Mesenchymal stem cell (in vitro differentiated cells and primary cell): Measurements from ENCODE around the gene CDR2.
A peak's percentile ranks its signal among the peaks of the same experiment; 100 is the strongest.

Source experiments
- DNase-seq: peaks from one replicate; pipeline ENCODE4 v3.0.0-alpha.2; 2013
- H2AFZ ChIP-seq: one replicate; pipeline ENCODE4 v1.6.1; 2013; ENCODE audit warnings: low read depth, mild to moderate bottlenecking, control low read depth, inconsistent platforms, low read length, moderate library complexity
- H2AK5ac ChIP-seq: 2 replicates; pipeline ENCODE4 v1.6.1; 2013; ENCODE audit warnings: low read length, moderate library complexity, mild to moderate bottlenecking, inconsistent platforms; ENCODE audit not compliant: severe bottlenecking
- H2BK120ac ChIP-seq: one replicate; pipeline ENCODE4 v1.6.1; 2013; ENCODE audit warnings: low read depth, mild to moderate bottlenecking, inconsistent platforms, low read length, moderate library complexity
- H2BK12ac ChIP-seq, 2 experiments: one replicate each; pipeline ENCODE4 v1.6.1; 2013; ENCODE audit warnings: inconsistent platforms in 2 of 2, low read length in 2 of 2, mild to moderate bottlenecking in 2 of 2, moderate library complexity in 2 of 2, control low read depth in 1 of 2
- H2BK15ac ChIP-seq: one replicate; pipeline ENCODE4 v1.6.1; 2013; ENCODE audit warnings: mild to moderate bottlenecking, low read depth, inconsistent platforms; ENCODE audit not compliant: poor library complexity, severe bottlenecking
- H2BK5ac ChIP-seq: 2 replicates; pipeline ENCODE4 v1.6.1; 2013; ENCODE audit warnings: low read depth, mild to moderate bottlenecking, low read length, control low read depth, inconsistent platforms; ENCODE audit not compliant: poor library complexity, severe bottlenecking
- H3K14ac ChIP-seq, 2 experiments: one replicate each; pipeline ENCODE4 v1.6.1; 2013; ENCODE audit warnings: inconsistent platforms in 2 of 2, low read length in 2 of 2, control low read depth in 1 of 2, mild to moderate bottlenecking in 1 of 2, moderate library complexity in 1 of 2
- H3K18ac ChIP-seq, 2 experiments: one replicate each; pipeline ENCODE4 v1.6.1; 2013; ENCODE audit warnings: inconsistent platforms in 2 of 2, low read length in 2 of 2, control low read depth in 1 of 2, low read depth in 1 of 2, mild to moderate bottlenecking in 1 of 2
- H3K23ac ChIP-seq, 2 experiments: one replicate each; pipeline ENCODE4 v1.6.1; 2013; ENCODE audit warnings: inconsistent platforms in 2 of 2, low read length in 2 of 2, mild to moderate bottlenecking in 2 of 2, moderate library complexity in 2 of 2, control low read depth in 1 of 2
- H3K27ac ChIP-seq: 2 replicates; pipeline ENCODE4 v1.5.1; 2013; ENCODE audit warnings: mild to moderate bottlenecking, moderate library complexity, low read length, control low read depth, inconsistent platforms; ENCODE audit not compliant: poor library complexity, severe bottlenecking
- H3K27me3 ChIP-seq, 2 experiments: 2 replicates each; pipeline versions ENCODE4 v1.6.1 to v1.7.0; 2013; ENCODE audit warnings: low read length in 2 of 2, mild to moderate bottlenecking in 2 of 2, moderate library complexity in 2 of 2, control low read depth in 1 of 2, inconsistent platforms in 1 of 2; ENCODE audit not compliant: control insufficient read depth in 1 of 2, insufficient read depth in 1 of 2
- H3K36me3 ChIP-seq, 2 experiments: 2 replicates each; pipeline versions ENCODE4 v1.6.1 to v1.7.0; 2013; ENCODE audit warnings: low read length in 2 of 2, control low read depth in 1 of 2, inconsistent platforms in 1 of 2, low read depth in 1 of 2, mild to moderate bottlenecking in 1 of 2; ENCODE audit not compliant: insufficient read depth in 2 of 2, control insufficient read depth in 1 of 2
- H3K4ac ChIP-seq, 2 experiments: one replicate each; pipeline ENCODE4 v1.6.1; 2013; ENCODE audit warnings: inconsistent platforms in 2 of 2, low read length in 2 of 2, mild to moderate bottlenecking in 2 of 2, moderate library complexity in 2 of 2, control low read depth in 1 of 2, low read depth in 1 of 2
- H3K4me1 ChIP-seq: 2 replicates; pipeline ENCODE4 v1.6.1; 2013; ENCODE audit warnings: low read depth, low read length, control low read depth; ENCODE audit not compliant: control insufficient read depth, insufficient read depth
- H3K4me2 ChIP-seq: 2 replicates; pipeline ENCODE4 v1.6.1; 2013; ENCODE audit warnings: low read length, mild to moderate bottlenecking, inconsistent platforms; ENCODE audit not compliant: poor library complexity, severe bottlenecking
- H3K4me3 ChIP-seq, 2 experiments: 2 replicates each; pipeline versions ENCODE4 v1.5.1 to v1.7.0; 2013; ENCODE audit warnings: low read length in 2 of 2, mild to moderate bottlenecking in 2 of 2, control low read depth in 1 of 2, low read depth in 1 of 2; ENCODE audit not compliant: insufficient read depth in 1 of 2
- H3K79me1 ChIP-seq: replicated peaks from 2 replicates; pipeline ENCODE4 v1.6.1; 2013; ENCODE audit warnings: mild to moderate bottlenecking, control low read depth, low read length, inconsistent platforms; ENCODE audit not compliant: poor library complexity, severe bottlenecking
- H3K9ac ChIP-seq: 2 replicates; pipeline ENCODE4 v1.7.0; 2013; ENCODE audit warnings: mild to moderate bottlenecking, low read length, moderate library complexity
- H3K9me3 ChIP-seq: 2 replicates; pipeline ENCODE4 v1.7.0; 2013; ENCODE audit warnings: mild to moderate bottlenecking, low read length; ENCODE audit not compliant: control insufficient read depth
- H4K8ac ChIP-seq: one replicate; pipeline ENCODE4 v1.6.1; 2013; ENCODE audit warnings: inconsistent platforms, mild to moderate bottlenecking, low read length, moderate library complexity
- H4K91ac ChIP-seq: one replicate; pipeline ENCODE4 v1.6.1; 2013; ENCODE audit warnings: mild to moderate bottlenecking, low read length, inconsistent platforms
- WGBS: methylation state at CpG from one replicate; pipeline ENCODE4 v1.1.7; 2013; ENCODE audit warnings: mixed read lengths; 5-methylcytosine and 5-hydroxymethylcytosine counted together

CDR2 gene

GRCh38 chr16:22323173-22323958 lies 51.1 kb downstream of the CDR2 start:
- no peak overlapping the region for H3K27ac ChIP-seq
- H4K8ac ChIP-seq, result no peak overlapping the region
- peaks cover 44% of the 10 kb centered on the region for H3K79me1 ChIP-seq
- H3K4ac ChIP-seq, result no peak overlapping the region
- H3K4me1 ChIP-seq, result peaks cover 2% of the 10 kb centered on the region
- H2BK15ac ChIP-seq, result no peak overlapping the region
- H3K4me2 ChIP-seq, result no peak overlapping the region
- 98% methylated on average over 6 of the region's 12 CpGs for WGBS
- H2AFZ ChIP-seq, result no peak overlapping the region
- DNase-seq, result no peak
- peaks cover 71 to 77% of the 10 kb centered on the region in 2 experiments for H3K36me3 ChIP-seq
- no peaks in the 10 kb centered on the region for H3K27me3 ChIP-seq
- H3K23ac ChIP-seq, result no peak overlapping the region
- no peak overlapping the region for H2BK5ac ChIP-seq
- no peak overlapping the region for H2BK12ac ChIP-seq
- H2BK120ac ChIP-seq, result no peak overlapping the region
- H3K4me3 ChIP-seq, result no peak overlapping the region
- peak overlapping the region in 1 of 2 experiments; percentile 63 for H3K14ac ChIP-seq
- H4K91ac ChIP-seq, result no peak overlapping the region
- no peak overlapping the region for H3K18ac ChIP-seq
- H3K9me3 ChIP-seq, result no peaks in the 10 kb centered on the region
- H3K9ac ChIP-seq, result no peak overlapping the region
- H2AK5ac ChIP-seq, result no peak overlapping the region

DNA sequence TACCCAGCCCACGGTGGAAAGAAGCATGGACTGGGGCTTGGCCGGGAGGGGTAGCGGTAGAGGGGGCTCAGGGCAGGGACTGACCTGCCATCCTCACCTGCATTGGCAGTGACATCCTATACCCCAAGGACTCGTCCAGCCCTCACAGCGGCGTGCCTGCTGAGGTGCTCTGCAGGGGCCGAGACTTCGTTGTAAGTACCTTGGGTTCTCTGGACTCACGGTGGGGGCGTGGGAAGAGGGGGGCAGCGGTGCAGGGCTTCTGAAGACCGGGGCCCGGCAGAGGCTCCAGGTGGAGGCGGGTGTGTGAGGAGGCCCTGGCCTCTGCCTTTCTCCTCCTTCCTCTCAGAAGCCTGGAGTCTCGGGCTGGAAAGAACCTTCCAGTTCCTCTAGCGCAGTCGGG lies 51.7 kb downstream of the CDR2 start:
- no peak for DNase-seq
- H2AK5ac ChIP-seq, result no peak overlapping the region

GRCh38 chr16:22322021-22322471 lies 52.4 kb downstream of the CDR2 start:
- Histone ChIP-seq H3K9ac (no peak overlapping the region), H3K27me3 (no peaks in the 10 kb centered on the region), H3K27ac (no peak overlapping the region), H2AK5ac (no peak overlapping the region), H2BK120ac (no peak overlapping the region), H4K8ac (no peak overlapping the region), H3K18ac (no peak overlapping the region), H3K36me3 (peaks cover 69 to 75% of the 10 kb centered on the region in 2 experiments), H3K4me3 (no peak overlapping the region), H2AFZ (no peak overlapping the region), H3K9me3 (no peaks in the 10 kb centered on the region), H2BK15ac (no peak overlapping the region), H3K14ac (no peak overlapping the region), H3K23ac (no peak overlapping the region), H2BK5ac (no peak overlapping the region), H4K91ac (no peak overlapping the region), H3K79me1 (peaks cover 38% of the 10 kb centered on the region), H2BK12ac (no peak overlapping the region), H3K4me1 (peaks cover 2% of the 10 kb centered on the region), H3K4me2 (no peak overlapping the region), H3K4ac (no peak overlapping the region)
- DNase-seq, result no peak
- 96% methylated on average over 11 of the region's 11 CpGs for WGBS

More for the DNA sequence above, 51.7 kb downstream of the CDR2 start:
- H2AFZ ChIP-seq, result no peak overlapping the region
- H3K79me1 ChIP-seq, result peaks cover 41% of the 10 kb centered on the region
- H3K36me3 ChIP-seq, result peaks cover 69 to 75% of the 10 kb centered on the region in 2 experiments
- H3K4me2 ChIP-seq, result no peak overlapping the region
- H3K9me3 ChIP-seq, result no peaks in the 10 kb centered on the region
- H2BK120ac ChIP-seq, result no peak overlapping the region
- no peak overlapping the region for H3K27ac ChIP-seq
- 98% methylated on average over 16 of the region's 17 CpGs for WGBS
- no peak overlapping the region for H4K91ac ChIP-seq
- H3K23ac ChIP-seq, result no peak overlapping the region
- H4K8ac ChIP-seq, result no peak overlapping the region
- no peak overlapping the region for H3K14ac ChIP-seq
- no peak overlapping the region for H2BK5ac ChIP-seq
- H3K4me3 ChIP-seq, result no peak overlapping the region
- H3K4me1 ChIP-seq, result peaks cover 2% of the 10 kb centered on the region
- no peak overlapping the region for H3K18ac ChIP-seq
- no peak overlapping the region for H2BK15ac ChIP-seq
- no peak overlapping the region for H3K9ac ChIP-seq
- no peak overlapping the region for H2BK12ac ChIP-seq
- no peaks in the 10 kb centered on the region for H3K27me3 ChIP-seq
- no peak overlapping the region for H3K4ac ChIP-seq

DNA sequence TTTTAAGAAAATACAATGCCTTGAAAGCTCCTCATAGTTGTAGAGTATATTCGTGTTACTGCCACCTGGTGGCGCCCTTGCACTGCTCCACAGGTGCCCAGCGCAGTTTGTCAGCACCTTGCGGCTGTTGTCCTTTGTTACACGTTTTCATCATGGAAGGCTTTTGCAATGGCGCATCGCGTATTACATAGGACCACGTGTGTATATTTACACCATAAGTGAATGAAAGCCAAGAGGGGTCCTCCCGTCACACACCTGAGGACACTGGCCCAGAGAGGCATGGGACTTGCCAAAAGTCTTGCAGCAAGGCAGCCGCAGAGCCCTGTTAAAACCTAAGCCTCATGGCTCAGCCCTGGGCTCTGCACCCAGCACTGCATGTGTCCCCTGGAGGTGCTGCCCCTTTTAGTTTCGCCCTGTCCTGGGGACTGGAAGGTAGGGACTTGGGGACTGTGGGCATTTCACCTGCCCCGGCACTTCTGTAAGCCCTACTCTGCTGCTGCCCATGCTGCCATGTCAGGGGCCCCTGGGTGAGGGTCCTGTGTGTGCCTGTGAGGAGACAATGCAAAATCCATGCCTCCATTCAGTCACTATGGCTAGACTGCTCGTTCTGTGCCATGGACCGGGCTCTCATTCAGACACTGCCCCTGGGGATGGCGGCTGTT lies 52.9 kb downstream of the CDR2 start:
- peak; percentile 60 for DNase-seq
- WGBS, result 65% methylated on average over 16 of the region's 16 CpGs
- peaks cover 2% of the 10 kb centered on the region for H3K4me1 ChIP-seq
- no peak overlapping the region for H3K4me2 ChIP-seq
- H3K9me3 ChIP-seq, result no peaks in the 10 kb centered on the region
- H2BK120ac ChIP-seq, result no peak overlapping the region
- peaks cover 35% of the 10 kb centered on the region for H3K79me1 ChIP-seq
- no peak overlapping the region for H4K91ac ChIP-seq
- no peak overlapping the region for H3K14ac ChIP-seq
- H3K4ac ChIP-seq, result no peak overlapping the region
- H3K18ac ChIP-seq, result no peak overlapping the region
- no peak overlapping the region for H2BK12ac ChIP-seq
- H3K27me3 ChIP-seq, result no peaks in the 10 kb centered on the region
- H3K27ac ChIP-seq, result no peak overlapping the region
- no peak overlapping the region for H3K9ac ChIP-seq
- H2BK15ac ChIP-seq, result no peak overlapping the region
- H2AK5ac ChIP-seq, result no peak overlapping the region
- H3K4me3 ChIP-seq, result no peak overlapping the region
- H3K36me3 ChIP-seq, result peaks cover 69 to 75% of the 10 kb centered on the region in 2 experiments
- no peak overlapping the region for H2BK5ac ChIP-seq
- H4K8ac ChIP-seq, result no peak overlapping the region
- H3K23ac ChIP-seq, result no peak overlapping the region
- no peak overlapping the region for H2AFZ ChIP-seq
